Spinal cord (tissue), 10 donors: ENCODE data around the gene ZNF337. TPM values are rescaled to one million over a fixed set of nuclear protein-coding genes. Genes with fewer than 3 reads are reported as not detected.

Source experiments
- DNase-seq, 6 donors: peaks; one replicate each; pipeline versions ENCODE4 v3.0.0 to v3.0.0-alpha.2; 2013 to 2015; ENCODE audit warnings: low spot score in 6 of 6, low read depth in 4 of 6
- H3K27ac ChIP-seq: one replicate; pipeline ENCODE4 v1.5.1; 2013; ENCODE audit warnings: low read depth, low read length, control low read depth
- H3K27me3 ChIP-seq: one replicate; pipeline ENCODE4 v1.6.1; 2013; ENCODE audit warnings: low read length; ENCODE audit not compliant: control insufficient read depth, insufficient read depth
- H3K36me3 ChIP-seq: one replicate; pipeline ENCODE4 v1.6.1; 2013; ENCODE audit warnings: low read length; ENCODE audit not compliant: control insufficient read depth, insufficient read depth
- H3K4me1 ChIP-seq: one replicate; pipeline ENCODE4 v1.6.1; 2013; ENCODE audit warnings: low read length; ENCODE audit not compliant: control insufficient read depth, insufficient read depth
- H3K4me3 ChIP-seq: one replicate; pipeline ENCODE4 v1.5.1; 2013; ENCODE audit warnings: low read depth, low read length, control low read depth
- H3K9me3 ChIP-seq: one replicate; pipeline ENCODE4 v1.6.1; 2013; ENCODE audit warnings: low read length; ENCODE audit not compliant: control insufficient read depth, insufficient read depth
- WGBS: methylation state at CpG from one replicate; pipeline ENCODE4 v1.1.5; 2013; ENCODE audit warnings: missing lambda C conversion rate; ENCODE audit not compliant: insufficient coverage; 5-methylcytosine and 5-hydroxymethylcytosine counted together
- long read RNA-seq, 4 donors: transcript quantifications; one replicate each; lab custom pipeline, GENCODE V29; 2026
- polyA plus RNA-seq, 2 donors: library from polyadenylated mRNA; unstranded; fragments of 120-200 nt; gene quantifications; one replicate each; pipeline ENCODE4 v1.2.1, GENCODE V29; 2013; ENCODE audit not compliant: insufficient read length in 2 of 2
- total RNA-seq, 2 donors: library from RNA; depleted of rRNA in 1 of 2; stranded (reverse); fragments of 120-200 nt in 1 of 2; fragments of >200 nt in 1 of 2; gene quantifications; one replicate each; pipeline versions ENCODE4 v1.2.3 to v1.2.4, GENCODE V29; 2013 to 2014
- donor health status: healthy.

The ZNF337 gene
- total RNA-seq: 10 to 100 TPM; 19.2 to 31.7 TPM
- polyA plus RNA-seq: 10 to 100 TPM; 28.4 to 34.6 TPM
- long read RNA-seq, donor 1, transcript ZNF337-202 (4 exons, 3,613 nt): major isoform, 5 of 10 reads
- long read RNA-seq, donor 1, transcript ZNF337-201 (5 exons, 3,205 nt): major isoform, 5 of 10 reads
- long read RNA-seq, donor 1, partial matches to known transcripts: 0 of 10 reads
- long read RNA-seq, donor 1, other reads (novel, unspliced or antisense): 0 of 10 reads
- long read RNA-seq, donor 2, partial matches to known transcripts: 0 of 1 reads
- long read RNA-seq, donor 2, other reads (novel, unspliced or antisense): 0 of 1 reads
- long read RNA-seq, donor 3, partial matches to known transcripts: 0 of 2 reads
- long read RNA-seq, donor 3, other reads (novel, unspliced or antisense): 0 of 2 reads
- long read RNA-seq, donor 4, partial matches to known transcripts: 0 of 3 reads
- long read RNA-seq, donor 4, other reads (novel, unspliced or antisense): 0 of 3 reads

GRCh38 chr20:25696371-25697131, at the start of gene ZNF337:
ZNF337 (minus strand) TSS chr20:25696853; CDS start chr20:25686417, 10,436 bp downstream.
- peak; percentile 91 to 99 (median 93) for DNase-seq
- peak within 1 kb of the TSS; percentile 75 for H3K4me3 ChIP-seq
- H3K4me1 ChIP-seq: peaks cover 6% of the 10 kb centered on the region
- H3K9me3 ChIP-seq: peaks cover 2% of the 10 kb centered on the region
- under 1% methylated on average over 78 of the region's 82 CpGs for WGBS
- H3K27ac ChIP-seq: peak within 1 kb of the TSS; percentile 87
- no peaks in the 10 kb centered on the region for H3K36me3 ChIP-seq
- no peaks in the 10 kb centered on the region for H3K27me3 ChIP-seq

GRCh38 chr20:25745738-25746137, 49.1 kb upstream of the ZNF337 start:
- Histone ChIP-seq H3K4me3 (no peak overlapping the region), H3K9me3 (no peaks in the 10 kb centered on the region), H3K36me3 (no peaks in the 10 kb centered on the region), H3K27ac (no peak overlapping the region), H3K4me1 (peaks cover 4% of the 10 kb centered on the region), H3K27me3 (no peaks in the 10 kb centered on the region)
- DNase-seq: no peak
- no CpG with 5 or more reads among the region's 1 CpG for WGBS

- H3K9me3 ChIP-seq: no peaks in the 10 kb centered on the region
- no peak overlapping the region for H3K27ac ChIP-seq
- H3K27me3 ChIP-seq: no peaks in the 10 kb centered on the region
- H3K4me1 ChIP-seq: no peaks in the 10 kb centered on the region
- DNase-seq: no peak
- H3K4me3 ChIP-seq: no peak overlapping the region
- WGBS: 80% methylated on average over 3 of the region's 4 CpGs
- H3K36me3 ChIP-seq: no peaks in the 10 kb centered on the region
These were observed 48.4 kb upstream of the ZNF337 start for GRCh38 chr20:25745100-25745499.

- H3K27me3 ChIP-seq: no peaks in the 10 kb centered on the region
- no peaks in the 10 kb centered on the region for H3K9me3 ChIP-seq
- no peak overlapping the region for H3K4me3 ChIP-seq
- no peaks in the 10 kb centered on the region for H3K4me1 ChIP-seq
- WGBS: no CpG with 5 or more reads among the region's 2 CpGs
- H3K27ac ChIP-seq: no peak overlapping the region
- DNase-seq: no peak
- no peaks in the 10 kb centered on the region for H3K36me3 ChIP-seq
These were observed 47.6 kb upstream of the ZNF337 start for GRCh38 chr20:25744261-25744660.

GRCh38 chr20:25741088-25741487, 44.4 kb upstream of the ZNF337 start:
- DNase-seq: no peak
- Histone ChIP-seq H3K36me3 (no peaks in the 10 kb centered on the region), H3K9me3 (no peaks in the 10 kb centered on the region)

GRCh38 chr20:25739615-25740320, 43.1 kb upstream of the ZNF337 start:
- DNase-seq: no peak

More at GRCh38 chr20:25741088-25741487, 44.4 kb upstream of the ZNF337 start:
- H3K4me3 ChIP-seq: no peak overlapping the region
- H3K4me1 ChIP-seq: no peaks in the 10 kb centered on the region
- no peak overlapping the region for H3K27ac ChIP-seq
- H3K27me3 ChIP-seq: no peaks in the 10 kb centered on the region

GRCh38 chr20:25738198-25738597, 41.5 kb upstream of the ZNF337 start:
- Histone ChIP-seq H3K27me3 (no peaks in the 10 kb centered on the region), H3K4me1 (no peaks in the 10 kb centered on the region), H3K27ac (no peak overlapping the region), H3K4me3 (no peak overlapping the region), H3K36me3 (no peaks in the 10 kb centered on the region), H3K9me3 (no peaks in the 10 kb centered on the region)
- DNase-seq: no peak
- no CpG with 5 or more reads among the region's 2 CpGs for WGBS

More at GRCh38 chr20:25739615-25740320, 43.1 kb upstream of the ZNF337 start:
- no peaks in the 10 kb centered on the region for H3K36me3 ChIP-seq
- 86% methylated on average over 1 of the region's 3 CpGs for WGBS
- no peaks in the 10 kb centered on the region for H3K4me1 ChIP-seq
- H3K9me3 ChIP-seq: no peaks in the 10 kb centered on the region
- H3K27ac ChIP-seq: no peak overlapping the region
- H3K27me3 ChIP-seq: no peaks in the 10 kb centered on the region
- H3K4me3 ChIP-seq: no peak overlapping the region

GRCh38 chr20:25733903-25734302, 37.2 kb upstream of the ZNF337 start:
- Histone ChIP-seq H3K27me3 (no peaks in the 10 kb centered on the region), H3K36me3 (no peaks in the 10 kb centered on the region), H3K9me3 (no peaks in the 10 kb centered on the region), H3K4me3 (no peak overlapping the region), H3K27ac (no peak overlapping the region), H3K4me1 (no peaks in the 10 kb centered on the region)
- no peak for DNase-seq

GRCh38 chr20:25730862-25731261, 34.2 kb upstream of the ZNF337 start:
- WGBS: 40% methylated on average over 1 of the region's 1 CpG
- H3K27me3 ChIP-seq: no peaks in the 10 kb centered on the region
- no peaks in the 10 kb centered on the region for H3K4me1 ChIP-seq
- H3K4me3 ChIP-seq: no peak overlapping the region
- H3K36me3 ChIP-seq: no peaks in the 10 kb centered on the region
- peaks cover 10% of the 10 kb centered on the region for H3K9me3 ChIP-seq
- no peak overlapping the region for H3K27ac ChIP-seq
- no peak for DNase-seq
